Measurements from ENCODE around the gene NOP9. TPM values are rescaled to one million over a fixed set of nuclear protein-coding genes. Genes with fewer than 3 reads are reported as not detected.

Gene NOP9
- total RNA-seq, 1 donor from 2014 or later = 17.1 TPM

- DNase-seq (ENCODE audit: low read depth) = no peak
- peak; percentile 73 for TF ChIP-seq CTCF (conservative IDR thresholded peaks at IDR 0.05; ENCODE audit: low read depth, low read length)
- H3K4me3 ChIP-seq (ENCODE audit: low read depth, low read length) = no peak overlapping the region
Measured at GRCh38 chr14:24297190-24297964, 2.3 kb upstream of the NOP9 start.

GRCh38 chr14:24298892-24299254, 777 bp upstream of the NOP9 start:
- peak overlapping the region; percentile 91 for H3K4me3 ChIP-seq (ENCODE audit: low read depth, low read length)
- DNase-seq (ENCODE audit: low read depth) = no peak
- TF ChIP-seq CTCF (conservative IDR thresholded peaks at IDR 0.05; ENCODE audit: low read depth, low read length) = no peak

- TF ChIP-seq CTCF (conservative IDR thresholded peaks at IDR 0.05; ENCODE audit: low read depth, low read length) = no peak
- DNase-seq (ENCODE audit: low read depth) = no peak
- H3K4me3 ChIP-seq (ENCODE audit: low read depth, low read length) = peak overlapping the region; percentile 91
Measured at GRCh38 chr14:24300326-24300980, 803 bp downstream of the NOP9 start.

GRCh38 chr14:24304019-24304387, 4.4 kb downstream of the NOP9 start:
- DNase-seq (ENCODE audit: low read depth) = no peak
- no peak overlapping the region for H3K4me3 ChIP-seq (ENCODE audit: low read depth, low read length)
- TF ChIP-seq CTCF (conservative IDR thresholded peaks at IDR 0.05; ENCODE audit: low read depth, low read length) = no peak

- peak overlapping the region; percentile 30 for H3K4me3 ChIP-seq (ENCODE audit: low read depth, low read length)
- DNase-seq (ENCODE audit: low read depth) = no peak
- no peak for TF ChIP-seq CTCF (conservative IDR thresholded peaks at IDR 0.05; ENCODE audit: low read depth, low read length)
Measured at GRCh38 chr14:24307156-24307574, 7.5 kb downstream of the NOP9 start.

- peak within 1 kb of the TSS; percentile 30 for H3K4me3 ChIP-seq (ENCODE audit: low read depth, low read length)
- no peak for DNase-seq (ENCODE audit: low read depth)
- TF ChIP-seq CTCF (conservative IDR thresholded peaks at IDR 0.05; ENCODE audit: low read depth, low read length) = peak; percentile 98
Measured at GRCh38 chr14:24307575-24308341, 8.1 kb downstream of the NOP9 start, which contains the start of gene CIDEB. Gene CIDEB (minus strand): TSS chr14:24307977. CDS start chr14:24307858, 119 bp downstream.
